CD4-positive, alpha-beta memory T cell (primary cell): ENCODE data around the gene NPPA. TPM values are rescaled to one million over a fixed set of nuclear protein-coding genes. Genes with fewer than 3 reads are reported as not detected.

Source experiments
- CTCF ChIA-PET: fragments of 350-600 bp; sonication (Branson Sonifier 250); formaldehyde crosslinking; loops from one replicate; lab custom pipeline; 2021; ENCODE audit warnings: inconsistent platforms; ENCODE audit not compliant: partially characterized antibody; lab: Charles Lee
- POLR2A ChIA-PET: fragments of 350-600 bp; sonication (Branson Sonifier 250); formaldehyde crosslinking; loops from one replicate; lab custom pipeline; 2021; ENCODE audit not compliant: partially characterized antibody; lab: Charles Lee
- DNase-seq, 5 donors: peaks; one replicate each; pipeline versions ENCODE4 v3.0.0 to v3.0.0-alpha.2; 2020 to 2022; ENCODE audit warnings: mixed read lengths in 1 of 5
- H3K27ac ChIP-seq: one replicate; pipeline ENCODE4 v1.7.0; 2013; ENCODE audit warnings: low read depth, low read length
- H3K27me3 ChIP-seq: 2 replicates; pipeline ENCODE4 v1.7.0; 2013; ENCODE audit warnings: mild to moderate bottlenecking, low read length, moderate library complexity; ENCODE audit not compliant: insufficient read depth
- H3K36me3 ChIP-seq: 2 replicates; pipeline ENCODE4 v1.7.0; 2013; ENCODE audit warnings: mild to moderate bottlenecking, low read length, moderate library complexity; ENCODE audit not compliant: insufficient read depth
- H3K4me1 ChIP-seq: 2 replicates; pipeline ENCODE4 v1.7.0; 2013; ENCODE audit warnings: mild to moderate bottlenecking, low read length, moderate library complexity; ENCODE audit not compliant: insufficient read depth
- H3K4me3 ChIP-seq, 2 donors: one replicate each; pipeline ENCODE4 v1.7.0; 2013; ENCODE audit warnings: low read length in 2 of 2, mild to moderate bottlenecking in 1 of 2
- H3K9me3 ChIP-seq, 2 donors: one replicate each; pipeline ENCODE4 v1.7.0; 2013; ENCODE audit warnings: low read length in 2 of 2, control low read depth in 1 of 2; ENCODE audit not compliant: control insufficient read depth in 1 of 2
- H3K27ac Mint-ChIP-seq, 7 donors: one replicate each; pipeline ENCODE4 v1.8.0; 2020 to 2021; ENCODE audit warnings: mixed read lengths in 7 of 7, mild to moderate bottlenecking in 6 of 7, inconsistent platforms in 3 of 7, moderate library complexity in 3 of 7
- H3K27me3 Mint-ChIP-seq, 2 donors: one replicate each; pipeline ENCODE4 v1.8.0; 2020 to 2021; ENCODE audit warnings: mixed read lengths in 2 of 2
- H3K36me3 Mint-ChIP-seq, 2 donors: one replicate each; pipeline ENCODE4 v1.8.0; 2020 to 2021; ENCODE audit warnings: mixed read lengths in 2 of 2, inconsistent platforms in 1 of 2, mild to moderate bottlenecking in 1 of 2
- H3K4me1 Mint-ChIP-seq, 4 donors: one replicate each; pipeline ENCODE4 v1.8.0; 2020 to 2021; ENCODE audit warnings: mixed read lengths in 4 of 4, mild to moderate bottlenecking in 1 of 4
- H3K4me3 Mint-ChIP-seq, 8 donors: one replicate each; pipeline ENCODE4 v1.8.0; 2020 to 2021; ENCODE audit warnings: mixed read lengths in 8 of 8, mild to moderate bottlenecking in 7 of 8, moderate library complexity in 6 of 8, inconsistent platforms in 3 of 8
- H3K9me3 Mint-ChIP-seq, 8 donors: one replicate each; pipeline ENCODE4 v1.8.0; 2020 to 2021; ENCODE audit warnings: mixed read lengths in 8 of 8, mild to moderate bottlenecking in 5 of 8, inconsistent platforms in 3 of 8, moderate library complexity in 1 of 8
- intact Hi-C: fragments of 100-400 bp; cut with micrococcal nuclease; formaldehyde crosslinking; loops from one replicate; pipeline ENCODE4 v1.15.1; 2023
- polyA plus RNA-seq, 2 donors: library from polyadenylated mRNA; unstranded; fragments of 300-500 nt; fragmentation: Illumina TruSeq; gene quantifications; one replicate each; pipeline ENCODE4 v1.2.3, GENCODE V29; 2021
- total RNA-seq, 2 experiments: library from RNA; stranded (reverse); gene quantifications; one replicate each; pipeline ENCODE4 v1.2.3, GENCODE V29; 2021

NPPA gene
- total and polyA plus RNA-seq, 4 experiments from 2014 or later, result not detected

DNA sequence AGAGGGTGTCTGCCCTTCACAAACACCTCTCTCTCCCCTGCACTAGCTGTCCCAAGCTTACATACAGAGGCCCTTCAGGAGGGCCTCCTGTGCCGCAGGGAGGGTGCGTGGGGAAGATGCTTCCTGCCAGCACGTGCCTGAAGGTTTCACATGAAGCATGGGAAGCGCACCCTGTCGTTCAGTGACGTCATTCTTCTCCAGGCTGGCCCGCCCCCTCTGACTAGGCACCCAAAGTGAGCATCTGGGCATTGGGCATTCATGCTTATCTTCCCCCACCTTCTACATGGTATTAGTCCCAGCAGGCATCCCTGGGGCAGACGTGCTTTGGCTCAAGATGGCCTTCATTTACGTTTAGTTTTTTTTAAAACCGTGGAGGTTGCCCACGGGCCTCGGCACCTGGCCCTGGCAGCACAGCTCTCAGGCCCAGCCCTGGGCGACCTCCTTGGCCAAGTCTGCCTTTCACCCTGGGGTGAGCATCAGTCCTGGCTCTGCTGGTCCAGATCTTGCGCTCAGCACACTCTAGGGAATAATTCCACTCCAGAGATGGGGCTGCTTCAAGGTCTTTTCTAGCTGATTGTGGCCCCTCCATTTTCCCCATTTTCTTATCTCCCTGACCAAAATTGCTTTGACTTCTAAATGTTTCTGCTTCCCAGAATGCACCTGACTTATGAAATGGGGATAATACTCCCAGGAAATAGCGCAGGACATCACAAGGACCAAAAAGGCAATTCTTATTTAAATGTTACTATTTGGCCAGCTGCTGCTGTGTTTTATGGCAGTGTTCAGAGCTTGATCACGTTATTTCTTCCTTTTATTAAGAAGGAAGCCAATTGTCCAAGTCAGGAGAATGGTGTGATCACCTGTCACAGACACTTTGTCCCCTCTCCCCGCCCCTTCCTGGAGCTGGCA is 6.1 kb downstream of the NPPA start:
- Histone ChIP-seq H3K27me3 (no peaks in the 10 kb centered on the region), H3K36me3 (peaks cover 23% of the 10 kb centered on the region), H3K27ac (no peak overlapping the region), H3K4me1 (peaks cover 3% of the 10 kb centered on the region), H3K4me3 (no peak overlapping the region), H3K9me3 (no peaks in the 10 kb centered on the region)
- no peak overlapping the region for H3K4me3 Mint-ChIP-seq
- peaks cover 4 to 9% (median 6%) of the 10 kb centered on the region in 4 donors for H3K4me1 Mint-ChIP-seq
- H3K9me3 Mint-ChIP-seq, result no peaks in the 10 kb centered on the region
- ChIA-PET CTCF (interaction anchor here (1.0 to 5.6 kb wide), 2 partner anchors 51 to 139 kb away, joined by 3 to 40 read pairs; partner anchors contain the start of gene MFN2), POLR2A (interaction anchor here (2.7 kb wide), 1 partner anchor 66 kb away, joined by 10 read pairs; no protein-coding TSS in a partner anchor)
- DNase-seq, result no peak
- H3K27ac Mint-ChIP-seq, result no peak overlapping the region
- no peaks in the 10 kb centered on the region for H3K27me3 Mint-ChIP-seq
- H3K36me3 Mint-ChIP-seq, result peaks cover 38 to 44% of the 10 kb centered on the region in 2 donors
- intact Hi-C loops, result no loop called here

DNA sequence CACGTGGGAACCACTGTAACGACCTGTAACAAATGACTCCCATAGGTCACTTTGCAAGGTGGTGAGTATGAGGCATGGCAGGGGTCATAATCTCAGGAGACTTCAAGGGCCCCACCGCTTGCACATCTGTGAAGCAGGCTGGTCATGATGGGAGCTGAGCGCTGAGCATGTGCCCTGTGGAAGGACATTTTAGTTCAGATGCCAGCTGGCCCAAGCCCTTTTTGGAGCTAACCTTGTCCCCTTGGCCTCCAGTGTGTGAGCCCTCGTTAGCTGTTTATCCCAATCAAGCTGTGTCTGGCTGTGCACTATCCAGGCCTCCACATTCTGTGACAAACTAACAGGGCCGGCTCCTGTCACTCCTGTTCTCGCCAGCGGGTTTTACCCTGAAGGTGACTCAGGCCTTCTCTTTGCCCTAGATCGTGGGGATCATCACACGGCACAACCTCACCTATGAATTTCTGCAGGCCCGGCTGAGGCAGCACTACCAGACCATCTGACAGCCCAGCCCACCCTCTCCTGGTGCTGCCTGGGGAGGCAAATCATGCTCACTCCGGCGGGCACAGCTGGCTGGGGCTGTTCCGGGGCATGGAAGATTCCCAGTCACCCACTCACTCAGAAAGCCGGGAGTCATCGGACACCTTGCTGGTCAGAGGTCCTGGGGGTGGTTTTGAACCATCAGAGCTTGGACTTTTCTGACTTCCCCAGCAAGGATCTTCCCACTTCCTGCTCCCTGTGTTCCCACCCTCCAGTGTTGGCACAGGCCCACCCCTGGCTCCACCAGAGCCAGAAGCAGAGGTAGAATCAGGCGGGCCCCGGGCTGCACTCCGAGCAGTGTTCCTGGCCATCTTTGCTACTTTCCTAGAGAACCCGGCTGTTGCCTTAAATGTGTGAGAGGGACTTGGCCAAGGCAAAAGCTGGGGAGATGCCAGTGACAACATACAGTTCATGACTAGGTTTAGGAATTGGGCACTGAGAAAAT is 7.6 kb downstream of the NPPA start:
- Mint-ChIP-seq H3K9me3 (no peaks in the 10 kb centered on the region), H3K36me3 (peaks cover 40 to 50% of the 10 kb centered on the region in 2 donors), H3K4me1 (peaks cover 3 to 6% (median 4%) of the 10 kb centered on the region in 4 donors), H3K27me3 (no peaks in the 10 kb centered on the region), H3K27ac (no peak overlapping the region), H3K4me3 (no peak overlapping the region)
- intact Hi-C loops, result loop anchor here (2.0 to 5.0 kb wide), 3 partner anchors 142 to 277 kb away; partner anchors contain the start of gene MFN2
- H3K36me3 ChIP-seq, result peaks cover 28% of the 10 kb centered on the region
- peaks cover 3% of the 10 kb centered on the region for H3K4me1 ChIP-seq
- ChIA-PET CTCF (interaction anchor here (1.0 to 5.6 kb wide), 4 partner anchors 22 to 68 kb away, joined by 3 to 40 read pairs (median 7); no protein-coding TSS in a partner anchor), POLR2A (interaction anchor here (2.7 kb wide), 1 partner anchor 68 kb away, joined by 10 read pairs; no protein-coding TSS in a partner anchor)
- no peak for DNase-seq
- H3K9me3 ChIP-seq, result no peaks in the 10 kb centered on the region
- H3K4me3 ChIP-seq, result no peak overlapping the region
- no peak overlapping the region for H3K27ac ChIP-seq
- H3K27me3 ChIP-seq, result no peaks in the 10 kb centered on the region

DNA sequence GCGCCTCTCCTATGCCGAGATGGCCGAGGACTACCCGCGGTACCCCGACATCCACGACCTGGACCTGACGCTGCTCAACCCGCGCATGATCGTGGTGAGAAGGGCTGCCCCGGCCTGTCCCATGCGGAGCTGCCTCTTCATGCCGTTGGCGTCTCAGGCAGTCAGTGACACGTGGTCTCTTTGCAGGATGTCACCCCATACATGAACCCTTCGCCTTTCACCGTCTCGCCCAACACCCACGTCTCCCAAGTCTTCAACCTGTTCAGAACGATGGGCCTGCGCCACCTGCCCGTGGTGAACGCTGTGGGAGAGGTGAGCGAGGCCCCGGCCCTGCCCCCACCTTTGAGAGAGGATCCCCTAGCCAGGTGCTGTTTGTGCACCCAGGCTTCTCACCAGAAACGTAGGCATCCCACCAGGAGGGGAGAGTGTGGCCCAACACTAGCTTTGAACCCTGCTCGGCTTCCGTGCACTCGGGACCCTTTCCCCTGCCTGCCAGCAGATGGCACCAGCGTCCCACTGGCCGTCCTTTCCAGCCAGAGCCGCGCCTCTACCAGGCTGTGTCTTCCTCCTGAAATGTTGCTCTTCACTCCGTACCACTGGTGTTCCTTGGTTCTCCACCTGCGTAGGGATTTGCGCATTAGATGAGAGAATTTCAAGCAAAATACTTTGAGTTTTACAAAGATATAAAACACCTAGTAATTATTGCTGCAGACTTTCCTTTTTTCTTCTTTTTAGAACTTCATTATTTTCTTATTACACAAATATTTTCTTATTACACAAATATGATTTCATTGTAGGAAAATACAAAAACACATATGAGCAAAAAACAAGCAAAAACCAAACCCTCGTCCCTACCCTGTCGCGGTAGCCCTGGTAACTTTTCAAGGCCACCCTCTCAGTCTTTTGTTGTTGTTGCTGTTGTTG is 9.0 kb downstream of the NPPA start:
- Histone ChIP-seq H3K4me1 (peaks cover 3% of the 10 kb centered on the region), H3K27ac (no peak overlapping the region), H3K9me3 (no peaks in the 10 kb centered on the region), H3K27me3 (no peaks in the 10 kb centered on the region), H3K4me3 (no peak overlapping the region), H3K36me3 (peaks cover 41% of the 10 kb centered on the region)
- ChIA-PET POLR2A (interaction anchor here (1.3 to 4.9 kb wide), 2 partner anchors 9 to 70 kb away, joined by 3 to 37 read pairs; partner anchors contain the start of gene NPPA), CTCF (interaction anchor here (0.8 to 5.6 kb wide), 6 partner anchors 15 to 157 kb away, joined by 3 to 40 read pairs (median 4); partner anchors contain the start of gene MFN2)
- Mint-ChIP-seq H3K9me3 (no peaks in the 10 kb centered on the region), H3K27me3 (no peaks in the 10 kb centered on the region), H3K4me3 (no peak overlapping the region), H3K36me3 (peaks cover 36 to 57% of the 10 kb centered on the region in 2 donors), H3K27ac (peak overlapping the region in 1 of 7 donors; percentile 24), H3K4me1 (peaks cover 2 to 6% (median 4%) of the 10 kb centered on the region in 4 donors)
- DNase-seq, result peak; percentile 65 to 74 (median 72)
- intact Hi-C loops, result loop anchor here (1.0 to 5.0 kb wide), 6 partner anchors 56 to 279 kb away; partner anchors contain the start of gene MFN2

DNA sequence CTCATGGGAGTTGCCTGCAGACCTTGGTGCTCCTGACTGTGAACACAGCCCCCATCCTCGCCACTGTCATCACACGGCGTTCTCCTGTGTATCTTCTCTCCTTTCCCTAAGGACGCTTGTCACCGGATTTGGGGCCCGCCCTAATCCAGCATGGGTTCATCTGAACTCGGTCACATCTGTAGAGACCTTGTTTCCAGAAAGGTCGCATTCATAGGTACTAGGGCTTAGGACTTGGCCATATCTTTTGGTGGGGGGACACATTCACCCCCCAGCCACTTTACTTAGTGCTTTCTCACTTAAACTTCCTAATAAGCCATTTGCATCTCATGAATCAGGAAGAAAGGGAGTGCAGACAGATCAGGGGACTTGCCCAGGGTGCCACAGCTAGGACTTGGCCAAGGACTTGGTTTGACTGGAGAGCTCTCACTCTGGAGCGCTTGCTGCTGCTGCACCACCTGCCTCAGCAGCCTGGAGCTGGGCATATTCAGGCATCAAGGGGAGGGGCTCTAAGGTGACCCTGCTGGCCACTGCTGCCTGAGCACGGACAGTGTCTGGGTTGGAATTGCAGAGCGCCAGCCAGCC is 9.7 kb downstream of the NPPA start:
- ChIA-PET POLR2A (interaction anchor here (1.3 to 4.9 kb wide), 2 partner anchors 10 to 71 kb away, joined by 3 to 37 read pairs; partner anchors contain the start of gene NPPA), CTCF (interaction anchor here (0.8 to 5.6 kb wide), 5 partner anchors 15 to 158 kb away, joined by 3 to 40 read pairs (median 4); partner anchors contain the start of gene MFN2)
- Histone ChIP-seq H3K27me3 (no peaks in the 10 kb centered on the region), H3K4me3 (no peak overlapping the region), H3K9me3 (no peaks in the 10 kb centered on the region), H3K4me1 (peaks cover 3% of the 10 kb centered on the region), H3K36me3 (peaks cover 44% of the 10 kb centered on the region), H3K27ac (no peak overlapping the region)
- H3K4me3 Mint-ChIP-seq, result no peak overlapping the region
- peaks cover 36 to 59% of the 10 kb centered on the region in 2 donors for H3K36me3 Mint-ChIP-seq
- no peaks in the 10 kb centered on the region for H3K27me3 Mint-ChIP-seq
- H3K27ac Mint-ChIP-seq, result no peak overlapping the region
- no peaks in the 10 kb centered on the region for H3K9me3 Mint-ChIP-seq
- peaks cover 2 to 6% (median 4%) of the 10 kb centered on the region in 4 donors for H3K4me1 Mint-ChIP-seq
- intact Hi-C loops, result loop anchor here (1.0 to 5.0 kb wide), 6 partner anchors 56 to 279 kb away; partner anchors contain the start of gene MFN2
- DNase-seq, result no peak

DNA sequence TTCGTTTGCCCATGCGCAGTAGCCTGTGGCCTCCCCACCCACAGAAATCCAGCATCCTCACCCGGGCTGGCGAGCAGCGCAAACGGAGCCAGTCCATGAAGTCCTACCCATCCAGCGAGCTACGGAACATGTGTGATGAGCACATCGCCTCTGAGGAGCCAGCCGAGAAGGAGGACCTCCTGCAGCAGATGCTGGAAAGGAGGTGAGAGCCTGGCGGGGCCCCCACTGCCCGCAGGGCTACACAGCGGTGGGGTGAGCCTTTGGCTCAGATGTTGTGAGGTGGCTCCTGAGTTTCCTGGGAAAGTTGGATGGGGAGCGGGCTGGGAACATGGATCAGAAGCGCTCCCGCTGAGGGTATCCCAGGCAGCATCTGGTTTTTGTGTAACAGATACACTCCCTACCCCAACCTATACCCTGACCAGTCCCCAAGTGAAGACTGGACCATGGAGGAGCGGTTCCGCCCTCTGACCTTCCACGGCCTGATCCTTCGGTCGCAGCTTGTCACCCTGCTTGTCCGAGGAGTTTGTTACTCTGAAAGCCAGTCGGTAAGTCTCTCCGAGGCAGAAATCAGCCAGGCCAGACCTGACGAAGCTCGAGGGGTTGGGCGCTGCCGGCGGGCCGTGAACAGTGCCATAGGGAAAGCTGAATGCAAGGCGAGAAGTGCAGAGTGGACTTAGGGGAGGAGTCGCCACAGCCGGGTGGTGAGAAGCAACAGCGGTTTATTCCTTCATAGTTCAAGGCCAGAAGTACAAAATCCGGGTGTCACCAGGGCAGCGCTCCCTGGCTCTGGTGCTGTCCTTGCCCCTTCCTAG is 10.4 kb downstream of the NPPA start:
- peaks cover 44% of the 10 kb centered on the region for H3K36me3 ChIP-seq
- peaks cover 36 to 60% of the 10 kb centered on the region in 2 donors for H3K36me3 Mint-ChIP-seq
- H3K4me1 Mint-ChIP-seq, result peaks cover 2 to 6% (median 4%) of the 10 kb centered on the region in 4 donors
- ChIA-PET POLR2A (interaction anchor here (4.9 kb wide), 1 partner anchor 71 kb away, joined by 37 read pairs; no protein-coding TSS in a partner anchor), CTCF (interaction anchor here (1.6 to 5.6 kb wide), 3 partner anchors 55 to 143 kb away, joined by 4 to 40 read pairs (median 11); partner anchors contain the start of gene MFN2)
- no peak overlapping the region for H3K4me3 Mint-ChIP-seq
- H3K9me3 Mint-ChIP-seq, result no peaks in the 10 kb centered on the region
- no peak overlapping the region for H3K4me3 ChIP-seq
- no peak for DNase-seq
- intact Hi-C loops, result loop anchor here (5.0 kb wide), 2 partner anchors 145 to 280 kb away; partner anchors contain the start of gene MFN2
- no peaks in the 10 kb centered on the region for H3K27me3 Mint-ChIP-seq
- no peaks in the 10 kb centered on the region for H3K9me3 ChIP-seq
- H3K27ac ChIP-seq, result no peak overlapping the region
- H3K4me1 ChIP-seq, result peaks cover 3% of the 10 kb centered on the region
- no peak overlapping the region for H3K27ac Mint-ChIP-seq
- H3K27me3 ChIP-seq, result no peaks in the 10 kb centered on the region
